ENCODE results near the gene SLC27A4.
A peak's percentile ranks its signal among the peaks of the same experiment; 100 is the strongest.

The SLC27A4 gene

DNA sequence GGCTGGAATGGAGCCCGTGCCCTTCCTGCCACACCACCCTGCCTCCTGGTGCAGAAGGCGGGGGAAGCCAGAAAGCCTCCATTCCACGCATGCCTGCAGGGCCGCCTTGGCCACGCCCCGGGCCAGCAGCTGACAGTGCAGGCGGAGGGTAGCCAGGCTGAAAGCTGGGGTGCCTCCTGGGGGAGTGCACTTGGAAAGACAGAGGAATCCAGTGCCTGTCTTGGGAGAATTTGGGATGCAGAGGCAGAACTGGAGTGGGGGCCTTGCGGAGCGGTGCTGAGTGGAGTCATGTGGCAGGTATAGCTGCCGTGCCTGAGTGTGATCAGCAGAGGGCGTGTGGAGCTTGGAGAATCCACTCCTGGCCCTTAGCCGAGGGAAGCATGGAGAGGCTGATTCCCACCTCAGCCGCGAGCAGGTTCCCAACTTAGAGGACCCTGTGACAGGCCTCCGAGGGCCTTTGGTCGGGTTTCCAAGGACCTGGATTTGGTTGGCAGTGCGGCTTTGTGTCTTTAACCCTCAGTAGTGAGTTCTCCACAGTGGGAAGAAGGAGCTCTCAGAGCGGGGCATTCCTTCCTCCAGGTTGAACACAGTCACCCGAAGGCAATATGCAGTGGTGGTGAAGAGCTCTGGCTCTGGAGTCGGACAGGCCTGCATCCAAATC lies 21.8 kb downstream of the SLC27A4 start:
- DNase-seq (ENCODE audit: low read depth in 1 of 2, low spot score in 1 of 2): peak; percentile 39 to 66

DNA sequence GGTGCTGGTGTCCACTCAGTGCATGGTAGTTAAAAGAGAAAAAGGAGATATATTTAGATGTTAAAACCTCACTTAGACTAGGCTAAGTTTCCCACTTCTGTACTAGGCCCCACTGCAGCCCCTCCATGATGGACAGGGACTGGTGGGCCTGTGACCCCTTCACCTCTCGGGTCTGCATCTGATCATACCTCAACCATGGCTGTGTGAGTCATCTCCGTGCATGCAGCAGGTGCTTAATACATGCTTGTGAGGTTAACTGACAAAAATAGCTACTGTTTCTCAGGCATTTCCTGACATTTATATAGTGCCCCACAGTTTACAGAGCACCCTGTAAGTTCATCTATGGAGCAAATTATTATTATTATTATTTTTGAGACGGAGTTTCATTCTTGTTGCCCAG lies 22.4 kb downstream of the SLC27A4 start:
- DNase-seq (ENCODE audit: low read depth in 1 of 2, low spot score in 1 of 2): no peak

DNA sequence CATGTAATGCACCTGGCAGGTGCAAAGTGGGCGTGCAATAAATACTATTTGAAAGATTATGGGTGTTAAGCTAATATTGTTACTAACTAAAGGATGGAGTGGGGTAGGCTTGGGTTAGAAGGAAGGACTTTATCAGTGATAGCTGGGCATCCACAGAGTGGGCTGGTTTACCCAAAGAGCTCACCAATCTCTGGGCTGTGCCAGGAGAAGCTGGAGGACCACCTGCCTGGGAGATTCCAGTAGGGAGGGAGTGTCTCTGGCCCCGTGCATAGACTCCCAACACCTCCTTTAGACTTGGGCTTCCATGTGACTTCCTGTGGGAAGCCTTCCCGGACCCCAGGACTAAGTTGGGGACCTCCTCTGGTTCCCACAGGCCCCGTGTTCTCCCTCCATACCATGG lies 25.2 kb downstream of the SLC27A4 start:
- DNase-seq (ENCODE audit: low read depth in 1 of 2, low spot score in 1 of 2): no peak

DNA sequence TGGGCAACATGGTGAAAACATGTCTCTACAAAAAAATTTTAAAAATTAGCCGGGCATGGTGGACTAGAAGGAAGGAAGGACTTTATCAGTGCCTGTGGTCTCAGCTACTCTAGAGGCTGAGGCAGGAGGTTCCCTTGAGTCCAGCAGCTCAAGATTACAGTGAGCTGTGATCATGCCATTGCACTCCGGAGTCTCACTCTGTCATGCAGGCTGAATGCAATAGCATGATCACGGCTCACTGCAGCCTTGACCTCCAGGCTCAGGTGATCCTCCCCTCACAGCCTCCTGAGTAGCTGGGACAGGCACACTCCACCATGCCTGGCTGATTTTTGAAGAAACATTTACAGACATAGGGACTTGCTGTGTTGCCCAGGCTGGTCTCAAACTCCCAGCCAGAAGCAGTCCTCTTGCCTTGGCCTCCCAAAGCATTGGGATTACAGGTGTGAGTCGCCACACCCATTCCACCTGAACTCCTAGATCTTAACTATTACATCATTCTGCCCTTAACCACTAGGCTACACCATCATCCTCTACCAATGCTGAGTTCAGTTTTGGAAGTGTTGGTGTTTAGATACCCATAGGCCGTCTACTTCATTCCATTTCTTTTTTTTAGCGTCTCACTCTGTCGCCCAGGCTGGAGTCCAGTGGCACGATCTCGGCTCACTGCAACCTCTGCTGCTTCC lies 28.8 kb downstream of the SLC27A4 start:
- DNase-seq (ENCODE audit: low read depth in 1 of 2, low spot score in 1 of 2): no peak

DNA sequence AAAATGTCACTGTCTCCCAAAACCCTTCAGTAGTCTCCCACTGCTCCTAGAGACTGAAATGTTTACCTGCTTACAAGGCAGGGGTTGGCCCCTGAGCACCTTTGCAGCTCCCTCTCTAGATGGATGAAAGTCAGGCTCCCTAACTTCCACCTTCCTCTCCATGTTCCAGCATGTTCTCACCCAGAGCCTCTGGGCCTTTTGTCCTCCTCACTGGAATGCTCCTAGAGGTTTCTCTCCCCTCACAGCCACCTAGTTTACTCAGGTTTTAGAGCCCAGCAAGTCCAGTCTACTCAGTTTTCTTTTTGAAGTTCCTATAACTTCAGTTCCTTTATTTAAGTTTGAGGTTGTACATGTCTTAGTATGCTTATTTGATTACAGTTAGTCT lies 30.0 kb downstream of the SLC27A4 start:
- no peak for DNase-seq (ENCODE audit: low read depth in 1 of 2, low spot score in 1 of 2)

DNA sequence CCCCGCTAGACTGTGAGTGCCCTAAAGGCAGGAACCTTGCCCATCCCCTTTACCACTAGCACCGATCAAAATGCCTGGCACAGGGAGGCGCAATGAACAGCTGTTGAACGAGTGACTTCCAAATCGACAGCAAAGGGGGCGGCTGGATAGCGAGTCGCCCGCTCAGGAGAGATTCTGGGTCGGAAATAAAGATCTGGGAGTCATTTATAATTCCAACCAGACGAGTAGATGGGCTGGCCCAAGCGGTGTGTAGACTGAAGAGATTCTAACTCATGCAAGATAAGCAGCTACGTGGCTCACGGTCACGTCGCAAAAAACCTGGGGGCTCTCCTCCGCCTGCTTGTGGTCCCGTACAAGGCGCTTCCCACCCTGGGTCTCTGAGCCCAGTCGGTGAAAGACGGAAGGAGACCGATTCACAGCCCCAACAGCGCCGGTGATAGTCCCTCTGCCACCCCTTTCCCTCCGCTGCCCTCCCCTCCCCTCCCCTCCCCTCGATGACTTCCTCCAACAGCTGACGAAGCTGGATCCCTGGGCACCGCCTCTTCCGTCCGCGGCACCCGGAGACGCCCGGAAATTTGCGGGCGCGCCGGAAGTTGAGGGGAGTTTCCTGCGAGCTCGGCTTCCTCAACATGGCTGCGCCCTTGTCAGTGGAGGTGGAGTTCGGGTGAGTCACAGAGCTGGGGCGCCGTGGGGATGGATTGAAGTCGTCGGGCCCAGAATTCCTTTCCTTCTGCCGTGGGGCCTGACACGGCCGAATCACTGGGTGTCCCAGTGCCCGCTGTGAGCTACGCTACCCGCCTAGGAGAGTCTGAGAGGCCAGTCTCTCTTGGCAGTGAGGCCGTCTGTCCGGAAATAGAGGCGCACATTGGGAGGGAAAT lies 30.7 kb downstream of the SLC27A4 start, which contains the start of gene URM1:
Gene URM1 (plus strand): TSS at position 623 of the 878 bp plus-strand sequence. CDS start 7 bp downstream, at position 630.
- peak; percentile 89 to 94 for DNase-seq (ENCODE audit: low read depth in 1 of 2, low spot score in 1 of 2)

DNA sequence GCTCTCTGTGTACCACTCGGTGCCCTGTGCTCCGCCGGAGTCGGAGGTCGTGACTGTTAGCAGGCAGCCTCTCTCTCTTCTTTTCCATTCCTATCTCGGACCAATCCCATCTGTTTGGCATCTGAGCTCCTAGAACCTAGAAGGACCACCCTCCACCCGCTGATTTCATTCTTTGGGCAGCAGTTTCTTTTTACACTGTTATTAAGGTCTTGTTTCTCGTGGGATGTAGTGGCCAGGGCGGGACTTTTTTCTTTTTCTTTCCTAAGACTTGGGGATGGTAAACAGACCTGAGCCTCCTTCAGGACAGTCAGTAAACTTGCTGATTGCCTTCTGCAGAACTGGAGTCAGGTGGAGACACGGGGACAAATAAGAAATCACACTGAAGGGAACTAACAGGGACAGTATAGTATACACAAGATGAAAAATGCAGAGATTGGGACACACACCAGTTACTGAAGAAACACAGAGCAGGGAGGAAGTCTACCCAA lies 31.3 kb downstream of the SLC27A4 start:
- no peak for DNase-seq (ENCODE audit: low read depth in 1 of 2, low spot score in 1 of 2)

DNA sequence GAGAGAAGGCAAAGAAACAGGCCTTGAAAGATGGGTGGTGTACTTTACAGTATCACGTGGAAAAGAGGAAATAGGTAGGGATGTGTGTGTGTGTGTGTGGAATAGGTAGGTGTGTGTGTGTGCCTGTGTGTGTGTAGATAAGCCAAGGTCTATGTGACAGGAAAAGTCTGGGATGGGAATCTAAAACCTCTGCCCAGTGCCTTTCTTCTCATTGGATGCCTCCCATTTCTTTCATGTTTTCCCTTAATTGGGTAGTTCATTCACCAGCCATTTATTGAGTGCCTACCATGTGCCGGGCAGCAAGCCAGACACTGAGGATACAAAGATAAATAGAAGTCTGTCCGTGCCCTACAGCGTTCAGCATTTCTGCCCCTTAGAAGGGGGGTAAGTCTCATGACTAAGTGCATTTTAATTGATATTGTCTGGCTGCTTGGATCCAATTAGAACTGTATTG lies 31.9 kb downstream of the SLC27A4 start:
- no peak for DNase-seq (ENCODE audit: low read depth in 1 of 2, low spot score in 1 of 2)

DNA sequence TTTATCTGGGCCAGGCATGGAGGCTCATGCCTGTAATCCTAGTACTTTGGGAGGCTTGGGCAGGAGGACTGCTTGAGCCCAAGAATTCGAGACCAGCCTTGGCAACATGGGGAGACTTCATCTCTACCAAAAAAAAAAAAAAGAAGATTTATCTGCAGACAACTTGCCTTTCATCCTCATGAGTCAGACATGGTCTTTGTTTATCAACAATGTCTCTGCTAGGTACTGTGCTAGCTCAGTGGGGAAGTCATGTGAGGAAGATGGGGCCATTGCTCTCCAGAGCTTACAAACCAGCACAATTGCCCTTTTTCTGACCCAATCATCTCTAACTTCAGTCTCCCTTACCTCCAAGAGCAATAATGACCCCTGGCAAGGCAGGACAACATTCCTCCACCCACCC lies 32.5 kb downstream of the SLC27A4 start:
- no peak for DNase-seq (ENCODE audit: low read depth in 1 of 2, low spot score in 1 of 2)

DNA sequence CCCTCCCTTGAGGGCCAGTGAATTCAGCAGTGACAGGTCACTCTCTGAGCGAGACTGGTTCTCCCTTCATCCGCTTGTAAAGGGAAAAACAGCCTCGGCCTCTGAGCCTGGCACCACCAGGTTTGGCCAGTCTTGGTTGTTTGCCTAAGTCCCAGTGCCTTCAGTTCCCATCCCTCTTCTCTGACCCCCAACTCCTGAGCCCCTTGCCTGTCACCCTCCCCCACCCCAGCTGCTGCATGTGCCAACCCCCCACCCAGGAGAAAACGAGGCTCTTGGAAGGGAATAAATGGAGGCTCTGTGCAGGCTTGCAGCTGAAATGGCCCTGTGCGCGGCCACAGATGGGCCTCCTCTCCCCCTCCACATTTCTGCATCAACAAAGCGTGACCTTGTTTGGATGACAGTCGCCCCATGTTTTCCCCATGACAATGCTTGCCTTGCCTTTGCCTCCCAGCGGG lies 33.9 kb downstream of the SLC27A4 start:
- DNase-seq (ENCODE audit: low read depth in 1 of 2, low spot score in 1 of 2): no peak

DNA sequence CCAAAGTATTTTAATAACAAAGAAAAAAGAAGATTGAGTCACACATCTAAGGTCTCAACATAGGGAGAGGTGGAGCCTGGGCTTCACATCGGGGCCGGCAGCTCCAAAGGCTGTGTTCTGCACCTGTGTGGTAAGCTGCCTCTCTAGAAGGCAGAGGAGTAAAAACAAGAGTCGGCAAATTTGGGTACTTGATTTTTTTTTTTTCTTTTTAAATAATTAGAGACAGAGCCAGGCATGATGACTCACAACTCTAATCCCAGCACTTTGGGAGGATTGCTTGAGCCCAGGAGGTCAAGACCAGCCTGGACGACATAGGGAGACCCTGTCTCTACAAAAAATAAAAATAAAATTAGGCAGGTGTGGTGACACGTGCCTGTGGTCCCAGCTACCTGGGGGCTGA lies 35.5 kb downstream of the SLC27A4 start:
- no peak for DNase-seq (ENCODE audit: low read depth in 1 of 2, low spot score in 1 of 2)

DNA sequence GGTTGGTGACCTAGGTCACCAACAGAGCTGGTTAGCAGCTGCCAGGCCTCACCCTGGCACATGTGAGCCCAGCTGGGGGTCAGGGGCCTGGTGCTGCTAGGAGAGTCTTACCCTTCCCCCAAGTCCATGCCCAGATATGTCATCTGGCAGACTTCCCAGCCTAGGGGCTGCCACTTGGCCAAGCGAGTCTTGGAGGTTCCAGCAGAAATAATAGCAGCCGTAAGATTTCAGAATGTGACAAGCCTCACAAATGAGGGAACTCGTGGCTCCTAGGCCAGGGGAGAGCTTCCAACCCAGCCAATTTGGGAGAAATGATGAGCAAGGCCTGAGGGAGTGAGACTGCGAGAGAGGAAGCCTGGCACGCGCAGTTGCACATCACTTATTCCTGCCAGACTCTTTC lies 41.9 kb downstream of the SLC27A4 start:
- DNase-seq (ENCODE audit: low read depth in 1 of 2, low spot score in 1 of 2): no peak

DNA sequence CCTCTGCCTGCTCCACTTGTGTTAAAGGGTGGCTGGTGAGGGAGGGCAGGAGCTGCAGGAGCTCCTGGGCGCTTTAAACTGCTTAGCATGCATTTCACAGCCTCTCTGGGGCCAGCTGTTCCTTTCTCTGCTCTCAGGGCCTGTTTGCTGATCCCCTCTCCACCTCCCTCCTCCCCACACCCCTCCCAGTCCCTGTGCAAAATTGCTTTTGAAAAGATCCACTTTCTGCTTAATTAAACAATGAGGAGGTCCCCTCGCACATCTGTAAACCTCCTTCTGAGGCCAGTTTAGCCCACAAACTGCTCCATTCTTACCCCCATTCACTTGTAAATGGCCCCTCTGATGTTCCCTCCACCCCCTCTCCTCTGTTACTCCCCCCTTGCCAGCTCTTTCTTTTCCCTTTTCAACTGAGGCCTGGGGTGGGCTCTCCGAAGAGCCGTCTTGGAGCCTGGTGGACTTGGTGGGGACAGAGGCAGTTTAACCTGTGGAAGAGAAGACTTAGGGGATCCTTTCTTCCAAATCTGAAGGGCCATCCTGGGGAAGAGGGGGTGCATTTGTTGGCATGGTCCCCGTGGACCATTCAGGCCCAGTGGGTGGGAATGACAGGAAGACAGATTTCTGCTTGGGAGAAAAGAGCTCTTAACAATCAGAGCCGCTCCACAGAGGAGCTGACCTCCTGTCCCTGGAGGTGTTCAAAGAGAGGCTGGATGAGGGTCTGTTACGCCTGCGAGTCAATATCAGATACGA lies 42.9 kb downstream of the SLC27A4 start:
- no peak for DNase-seq (ENCODE audit: low read depth in 1 of 2, low spot score in 1 of 2)

DNA sequence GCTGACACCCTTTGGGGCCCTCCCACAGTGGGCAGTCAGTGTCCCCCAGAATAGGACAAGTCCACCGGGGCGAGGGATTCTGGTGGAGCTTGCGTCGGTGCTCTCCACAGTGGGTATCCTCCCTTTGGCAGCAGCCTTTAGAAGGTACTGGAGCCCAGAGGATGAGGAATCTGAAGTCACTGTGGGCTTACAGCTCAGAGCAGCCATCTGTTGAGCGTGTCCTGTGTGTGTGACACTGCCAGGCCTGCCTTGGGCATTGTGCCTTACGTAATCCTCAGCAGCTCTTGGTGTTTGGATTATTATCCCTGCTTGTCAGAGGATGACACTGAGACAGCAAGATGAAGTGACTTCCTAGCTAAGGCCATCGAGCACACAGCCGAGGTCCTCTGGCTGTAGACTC lies 43.5 kb downstream of the SLC27A4 start:
- no peak for DNase-seq (ENCODE audit: low read depth in 1 of 2, low spot score in 1 of 2)

DNA sequence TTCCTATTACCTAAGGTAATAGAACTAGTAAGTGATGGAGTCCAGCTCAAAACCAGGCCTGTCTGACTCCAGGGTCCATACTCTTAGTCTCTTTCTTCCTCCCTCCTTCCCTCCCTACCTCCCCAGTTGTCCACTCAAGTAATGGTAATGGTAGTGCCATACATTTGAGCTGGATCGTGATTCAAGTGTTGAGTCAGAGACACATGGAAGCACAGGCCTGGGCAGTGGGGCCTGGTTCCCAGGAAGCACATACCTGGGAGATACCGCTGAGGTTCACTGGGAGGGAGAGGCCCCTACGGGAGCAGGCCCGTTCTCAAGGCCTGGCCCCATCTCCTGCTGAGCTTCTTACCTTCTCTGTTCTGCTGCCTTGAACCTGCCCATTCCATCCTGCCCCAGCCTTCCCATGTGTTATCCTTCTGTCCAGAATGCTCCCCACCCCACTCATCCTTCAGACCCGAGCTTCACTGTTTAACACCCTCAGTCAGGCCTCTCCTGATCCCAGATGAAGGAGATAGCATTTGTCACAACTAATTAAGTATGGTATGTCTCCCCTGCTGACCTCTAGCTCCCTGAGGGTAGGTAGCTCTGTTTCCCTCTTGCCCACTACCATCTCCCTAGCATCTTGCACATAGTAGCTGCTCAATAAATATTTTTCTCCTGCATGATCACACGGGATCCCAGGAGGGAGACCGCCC lies 44.6 kb downstream of the SLC27A4 start:
- no peak for DNase-seq (ENCODE audit: low read depth in 1 of 2, low spot score in 1 of 2)

DNA sequence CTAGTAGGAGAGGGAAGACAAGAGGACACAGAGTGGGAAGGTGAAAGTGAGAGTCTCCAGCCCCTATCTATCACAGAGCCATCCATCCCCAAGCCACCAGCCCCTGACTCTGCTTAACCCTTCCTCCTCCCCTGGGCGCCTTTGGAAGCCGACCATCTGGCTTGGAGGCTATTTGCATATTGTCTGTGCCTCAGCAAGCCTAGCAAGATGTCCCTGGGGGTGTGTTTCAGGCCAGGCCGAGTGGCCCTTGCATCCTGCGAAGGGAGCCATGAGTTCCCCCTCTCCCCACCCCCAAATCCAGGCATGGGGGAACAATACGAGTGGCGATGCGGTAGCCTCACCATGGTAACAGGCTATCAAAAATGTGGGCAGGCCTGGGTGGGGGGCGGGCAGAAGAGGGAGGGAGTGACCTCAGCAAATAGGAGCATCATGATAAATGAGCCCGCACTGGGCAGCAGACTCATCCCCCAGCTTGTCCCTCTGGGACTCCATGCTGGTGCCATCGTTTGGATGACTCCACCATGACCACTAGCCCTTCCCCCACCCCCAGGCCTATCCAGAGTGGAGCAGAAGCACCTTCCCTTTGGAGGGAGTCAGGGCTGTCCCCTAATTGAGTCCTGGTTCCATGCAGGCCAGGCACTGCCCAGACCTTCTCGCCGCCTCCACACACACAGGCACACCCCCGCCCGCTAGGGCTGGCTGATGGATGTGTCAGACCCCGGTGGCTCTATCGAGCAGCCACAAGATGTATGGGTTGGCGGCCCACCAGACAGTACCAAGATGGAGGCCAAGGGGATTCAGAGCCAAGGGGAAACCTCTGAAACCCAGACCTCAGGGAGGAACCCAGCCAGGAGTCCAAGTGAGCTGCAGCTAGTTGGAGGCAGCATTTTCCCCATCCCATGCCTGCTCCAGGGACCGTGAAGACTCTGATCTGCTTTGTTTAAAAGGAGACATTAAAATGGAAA lies 45.5 kb downstream of the SLC27A4 start:
- no peak for DNase-seq (ENCODE audit: low read depth in 1 of 2, low spot score in 1 of 2)

DNA sequence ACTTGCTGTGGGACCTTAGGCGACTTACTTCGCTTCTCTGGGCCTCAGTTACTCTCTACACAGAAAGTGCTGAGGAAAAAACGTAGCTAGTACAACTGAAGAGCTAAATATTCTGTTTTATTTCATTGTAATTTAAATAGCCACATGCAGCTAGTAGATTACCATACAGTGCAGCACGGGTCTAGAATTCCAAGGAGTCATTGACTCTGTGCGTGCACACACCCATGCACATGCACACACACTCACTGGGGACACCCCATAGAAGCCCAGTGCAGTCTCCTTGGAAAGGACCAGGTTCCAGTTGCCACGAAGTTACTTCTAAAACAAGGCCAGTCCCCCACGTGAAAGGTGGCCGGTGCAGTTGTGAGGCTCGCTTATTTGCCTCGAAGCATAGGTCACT lies 47.8 kb downstream of the SLC27A4 start:
- DNase-seq (ENCODE audit: low read depth in 1 of 2, low spot score in 1 of 2): no peak

DNA sequence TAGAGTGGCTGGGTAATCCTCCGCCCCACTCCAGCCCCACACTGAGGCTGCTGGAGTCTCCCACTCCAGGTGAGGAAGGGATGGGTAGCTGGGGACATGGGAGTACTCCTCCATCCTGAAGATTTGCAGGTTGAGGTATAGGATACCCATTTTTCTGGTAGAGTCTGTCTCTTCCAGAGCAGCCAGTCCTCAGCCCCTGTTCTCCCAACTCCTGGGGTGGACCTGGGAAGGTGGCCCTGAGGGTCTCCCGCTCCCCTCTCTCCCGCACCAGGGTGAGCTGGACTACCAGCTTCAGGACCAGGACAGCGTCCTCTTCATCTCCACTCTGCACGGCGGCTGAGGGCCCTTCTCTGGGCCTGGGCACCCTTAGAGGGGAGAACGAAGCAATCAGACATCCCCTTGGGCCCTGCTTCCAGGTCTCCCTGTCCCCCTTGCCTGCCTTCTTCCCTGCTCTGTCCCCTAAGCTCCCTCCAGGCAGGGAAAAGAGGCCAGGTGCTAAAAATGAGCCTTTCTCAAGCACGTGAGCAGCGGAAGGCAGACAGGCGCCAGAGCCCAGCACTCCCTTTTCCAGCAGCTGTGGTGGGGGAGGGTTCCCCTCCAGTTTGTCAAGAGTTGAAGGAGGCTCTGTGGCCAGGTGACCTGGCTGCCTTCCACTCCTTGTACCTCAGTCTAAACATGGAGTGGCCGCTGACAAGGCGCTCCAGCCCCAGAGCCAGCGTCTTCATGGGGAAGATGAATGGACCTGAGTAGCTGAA lies 49.2 kb downstream of the SLC27A4 start:
- DNase-seq (ENCODE audit: low read depth in 1 of 2, low spot score in 1 of 2): no peak

Measured in activated CD4-positive, alpha-beta T cell treated with anti-CD3 and anti-CD28 coated beads, Interleukin-2, amount 50 U/mL, for 24 hours (primary cell).